GM18526 (cell line): Measurements from ENCODE around the gene PALD1.

Experiments
- POLR2A ChIP-seq: IDR thresholded peaks from 3 replicates; pipeline ENCODE4 v1.6.1; 2011; ENCODE audit not compliant: insufficient read length; ENCODE audit errors: extremely low read depth

The PALD1 gene

GRCh38 chr10:70616761-70617160 is 138.2 kb downstream of the PALD1 start:
- no peak for TF ChIP-seq POLR2A
